ENCODE data around the gene GREM1.

GRCh38 chr15:32775103-32775502, 57.3 kb downstream of the GREM1 start:
- TF ChIP-seq CTCF (IDR thresholded peaks at IDR 0.05), result no peak
- TF ChIP-seq POLR2A (IDR thresholded peaks at IDR 0.05), result no peak
